ENCODE measurements around the gene FGD2.

DNA sequence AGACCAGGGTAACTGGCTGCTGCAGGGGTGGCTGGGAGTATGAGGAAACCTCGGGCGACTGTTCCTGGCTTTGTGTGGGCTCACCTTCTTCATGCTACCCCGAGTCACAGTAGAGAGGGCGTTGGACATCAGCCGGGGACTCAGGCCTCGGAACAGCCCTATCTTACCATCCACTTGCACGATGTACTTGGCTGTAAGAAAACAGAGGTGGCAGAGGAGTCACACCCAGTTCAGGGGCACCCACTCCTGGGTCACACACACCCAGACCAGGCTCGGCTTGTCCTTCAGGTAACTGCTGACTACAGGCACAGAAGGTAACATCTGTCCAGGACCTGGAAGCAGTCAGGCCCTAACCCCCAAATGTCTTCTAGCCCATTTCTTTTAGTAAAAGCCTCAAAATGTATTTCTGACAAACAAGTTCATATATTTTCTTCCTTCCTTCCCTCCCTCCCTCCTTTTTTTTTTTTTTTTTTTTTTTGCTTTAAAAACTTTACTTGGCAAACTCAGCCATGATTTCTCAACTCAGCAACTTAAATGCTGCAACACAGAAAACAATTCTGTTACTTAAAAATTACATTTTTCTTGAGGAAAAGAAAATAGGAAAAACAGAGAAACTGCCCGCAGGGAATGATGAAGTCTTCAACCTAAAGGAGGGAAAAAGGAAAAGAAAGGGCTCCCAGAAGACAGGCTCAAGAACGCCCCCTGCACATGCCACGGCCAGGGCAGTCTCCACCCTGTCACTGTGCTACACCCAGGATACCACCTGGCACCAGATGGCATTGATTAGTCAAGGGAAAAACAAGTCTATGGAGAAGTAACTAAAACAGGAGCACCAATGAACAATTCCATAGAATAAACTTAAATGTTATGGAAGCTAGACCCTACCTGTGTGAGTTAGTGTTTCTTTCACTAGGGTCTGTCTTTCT, 26.8 kb upstream of the FGD2 start:
- TF ChIP-seq EP300 (IDR thresholded peaks at IDR 0.05), result no peak
- TF ChIP-seq POLR2A (IDR thresholded peaks at IDR 0.05), result no peak
- TF ChIP-seq, protein P1, sequence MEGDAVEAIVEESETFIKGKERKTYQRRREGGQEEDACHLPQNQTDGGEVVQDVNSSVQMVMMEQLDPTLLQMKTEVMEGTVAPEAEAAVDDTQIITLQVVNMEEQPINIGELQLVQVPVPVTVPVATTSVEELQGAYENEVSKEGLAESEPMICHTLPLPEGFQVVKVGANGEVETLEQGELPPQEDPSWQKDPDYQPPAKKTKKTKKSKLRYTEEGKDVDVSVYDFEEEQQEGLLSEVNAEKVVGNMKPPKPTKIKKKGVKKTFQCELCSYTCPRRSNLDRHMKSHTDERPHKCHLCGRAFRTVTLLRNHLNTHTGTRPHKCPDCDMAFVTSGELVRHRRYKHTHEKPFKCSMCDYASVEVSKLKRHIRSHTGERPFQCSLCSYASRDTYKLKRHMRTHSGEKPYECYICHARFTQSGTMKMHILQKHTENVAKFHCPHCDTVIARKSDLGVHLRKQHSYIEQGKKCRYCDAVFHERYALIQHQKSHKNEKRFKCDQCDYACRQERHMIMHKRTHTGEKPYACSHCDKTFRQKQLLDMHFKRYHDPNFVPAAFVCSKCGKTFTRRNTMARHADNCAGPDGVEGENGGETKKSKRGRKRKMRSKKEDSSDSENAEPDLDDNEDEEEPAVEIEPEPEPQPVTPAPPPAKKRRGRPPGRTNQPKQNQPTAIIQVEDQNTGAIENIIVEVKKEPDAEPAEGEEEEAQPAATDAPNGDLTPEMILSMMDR (IDR thresholded peaks at IDR 0.05), result no peak
